Measurements from ENCODE around the gene CEP128. TPM values are rescaled to one million over a fixed set of nuclear protein-coding genes. Genes with fewer than 3 reads are reported as not detected.

CEP128 gene
- total RNA-seq, 1 donor = 5.4 TPM

DNA sequence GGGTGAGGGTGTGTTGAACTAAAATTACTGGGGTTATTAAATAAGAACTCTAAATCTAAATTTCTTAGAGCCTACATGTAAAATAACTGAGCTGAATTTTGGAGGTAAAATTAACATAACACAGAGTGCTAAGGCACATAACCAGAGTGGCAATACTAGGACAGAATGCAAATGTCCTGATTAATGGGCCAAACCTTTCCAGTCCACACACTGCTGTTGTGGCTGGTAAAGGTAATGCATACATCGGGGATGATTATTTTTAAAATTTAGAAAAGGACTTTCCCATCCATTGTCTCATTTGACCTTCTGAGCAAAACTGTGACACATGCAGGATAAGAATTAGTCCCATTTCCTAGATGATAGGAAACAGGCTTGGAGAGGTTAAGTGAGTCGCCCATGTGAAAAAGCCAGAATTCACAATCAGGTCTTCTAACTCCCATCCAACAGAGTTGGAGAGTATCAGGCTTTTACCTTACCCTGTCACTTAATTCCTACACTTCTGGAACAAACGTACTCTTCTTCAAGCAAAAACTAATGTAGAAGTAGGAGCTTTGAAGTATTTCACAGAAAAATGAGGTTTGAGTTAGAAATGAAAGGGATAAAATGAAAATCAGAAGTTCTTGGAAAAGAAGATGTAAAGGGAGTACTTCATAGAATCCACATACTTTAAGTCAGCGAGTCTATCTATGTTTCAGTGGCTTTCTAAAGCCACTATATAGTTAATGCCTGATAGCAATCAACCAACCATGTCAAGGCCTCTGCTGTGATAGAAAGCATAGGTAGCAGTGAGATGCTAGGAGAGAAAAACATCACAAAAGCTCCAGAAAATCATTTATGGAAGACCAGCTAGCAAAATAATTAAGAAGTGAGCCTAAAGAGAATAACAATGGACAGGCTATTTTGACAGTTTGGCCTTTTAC lies 395.3 kb downstream of the CEP128 start:
- no peak overlapping the region for H3K4me2 ChIP-seq (ENCODE audit: insufficient read depth, low read length)
- no peak overlapping the region for H3K27ac ChIP-seq (ENCODE audit: low read depth, low read length)
- H2AFZ ChIP-seq (ENCODE audit: low read length) = no peak overlapping the region
- H3K4me1 ChIP-seq (ENCODE audit: insufficient read depth, low read length) = no peaks in the 10 kb centered on the region
- H4K20me1 ChIP-seq (ENCODE audit: insufficient read depth, low read length) = no peaks in the 10 kb centered on the region
- no peak overlapping the region for H3K4me3 ChIP-seq (ENCODE audit: insufficient read depth, low read length)
- H3K9me3 ChIP-seq (ENCODE audit: low read depth, low read length) = no peaks in the 10 kb centered on the region
- H3K79me2 ChIP-seq (ENCODE audit: insufficient read depth, low read length) = no peaks in the 10 kb centered on the region
- no peak for DNase-seq (ENCODE audit: insufficient read length, low spot score, missing footprints)
- no peaks in the 10 kb centered on the region for H3K27me3 ChIP-seq (ENCODE audit: insufficient read depth, low read length)
- TF ChIP-seq, protein P1, sequence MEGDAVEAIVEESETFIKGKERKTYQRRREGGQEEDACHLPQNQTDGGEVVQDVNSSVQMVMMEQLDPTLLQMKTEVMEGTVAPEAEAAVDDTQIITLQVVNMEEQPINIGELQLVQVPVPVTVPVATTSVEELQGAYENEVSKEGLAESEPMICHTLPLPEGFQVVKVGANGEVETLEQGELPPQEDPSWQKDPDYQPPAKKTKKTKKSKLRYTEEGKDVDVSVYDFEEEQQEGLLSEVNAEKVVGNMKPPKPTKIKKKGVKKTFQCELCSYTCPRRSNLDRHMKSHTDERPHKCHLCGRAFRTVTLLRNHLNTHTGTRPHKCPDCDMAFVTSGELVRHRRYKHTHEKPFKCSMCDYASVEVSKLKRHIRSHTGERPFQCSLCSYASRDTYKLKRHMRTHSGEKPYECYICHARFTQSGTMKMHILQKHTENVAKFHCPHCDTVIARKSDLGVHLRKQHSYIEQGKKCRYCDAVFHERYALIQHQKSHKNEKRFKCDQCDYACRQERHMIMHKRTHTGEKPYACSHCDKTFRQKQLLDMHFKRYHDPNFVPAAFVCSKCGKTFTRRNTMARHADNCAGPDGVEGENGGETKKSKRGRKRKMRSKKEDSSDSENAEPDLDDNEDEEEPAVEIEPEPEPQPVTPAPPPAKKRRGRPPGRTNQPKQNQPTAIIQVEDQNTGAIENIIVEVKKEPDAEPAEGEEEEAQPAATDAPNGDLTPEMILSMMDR (IDR thresholded peaks at IDR 0.05; ENCODE audit: extremely low read depth, low read depth, low read length) = no peak
- H3K36me3 ChIP-seq (ENCODE audit: insufficient read depth, low read length) = no peaks in the 10 kb centered on the region

DNA sequence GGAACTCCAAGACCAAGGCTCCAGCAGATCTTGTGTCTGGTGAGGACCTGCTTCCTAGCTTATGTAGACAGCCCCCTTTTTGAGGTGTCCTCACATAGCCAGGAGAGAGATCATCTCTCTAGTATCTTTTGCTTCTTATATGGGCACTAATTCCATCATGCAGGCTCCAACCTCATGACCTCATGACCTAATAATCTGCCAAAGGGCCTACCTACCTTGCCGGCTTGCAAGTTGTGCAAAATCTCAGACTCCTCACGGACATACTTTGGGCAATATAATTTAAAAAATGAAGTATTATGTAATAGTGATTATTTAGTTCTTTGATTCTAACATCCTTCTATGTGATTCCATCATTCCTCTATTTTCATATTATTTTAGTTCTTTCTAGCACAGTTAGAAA lies 397.2 kb downstream of the CEP128 start:
- H3K79me2 ChIP-seq (ENCODE audit: insufficient read depth, low read length) = no peaks in the 10 kb centered on the region
- H3K27me3 ChIP-seq (ENCODE audit: insufficient read depth, low read length) = no peaks in the 10 kb centered on the region
- H3K4me2 ChIP-seq (ENCODE audit: insufficient read depth, low read length) = no peak overlapping the region
- H3K36me3 ChIP-seq (ENCODE audit: insufficient read depth, low read length) = no peaks in the 10 kb centered on the region
- H3K9me3 ChIP-seq (ENCODE audit: low read depth, low read length) = no peaks in the 10 kb centered on the region
- TF ChIP-seq, protein P1 (IDR thresholded peaks at IDR 0.05; ENCODE audit: extremely low read depth, low read depth, low read length) = no peak
- H2AFZ ChIP-seq (ENCODE audit: low read length) = no peak overlapping the region
- H3K4me1 ChIP-seq (ENCODE audit: insufficient read depth, low read length) = no peaks in the 10 kb centered on the region
- no peak overlapping the region for H3K27ac ChIP-seq (ENCODE audit: low read depth, low read length)
- no peaks in the 10 kb centered on the region for H4K20me1 ChIP-seq (ENCODE audit: insufficient read depth, low read length)
- no peak overlapping the region for H3K4me3 ChIP-seq (ENCODE audit: insufficient read depth, low read length)
- DNase-seq (ENCODE audit: insufficient read length, low spot score, missing footprints) = no peak

DNA sequence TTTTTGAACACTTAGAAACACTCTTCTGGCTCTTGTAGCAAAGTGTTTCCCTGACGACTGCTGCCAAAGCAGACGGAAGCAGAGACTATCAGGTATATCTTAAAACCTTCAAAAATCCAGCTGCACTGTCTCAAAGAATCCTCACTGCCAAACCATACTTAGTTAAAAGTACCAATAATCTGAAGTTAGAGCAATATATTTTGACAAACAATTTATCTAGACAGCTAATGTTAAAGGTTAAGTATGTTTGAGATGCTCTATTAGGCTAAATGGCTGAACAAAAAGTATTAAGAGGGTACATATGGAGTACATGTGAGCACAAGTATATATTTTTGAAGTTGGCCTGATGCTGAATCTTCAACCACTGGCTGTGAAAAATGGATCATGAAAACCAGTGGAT lies 398.3 kb downstream of the CEP128 start:
- no peaks in the 10 kb centered on the region for H4K20me1 ChIP-seq (ENCODE audit: insufficient read depth, low read length)
- H3K79me2 ChIP-seq (ENCODE audit: insufficient read depth, low read length) = no peaks in the 10 kb centered on the region
- no peak for DNase-seq (ENCODE audit: insufficient read length, low spot score, missing footprints)
- no peaks in the 10 kb centered on the region for H3K9me3 ChIP-seq (ENCODE audit: low read depth, low read length)
- no peak overlapping the region for H3K27ac ChIP-seq (ENCODE audit: low read depth, low read length)
- no peak overlapping the region for H3K4me2 ChIP-seq (ENCODE audit: insufficient read depth, low read length)
- no peaks in the 10 kb centered on the region for H3K4me1 ChIP-seq (ENCODE audit: insufficient read depth, low read length)
- no peaks in the 10 kb centered on the region for H3K36me3 ChIP-seq (ENCODE audit: insufficient read depth, low read length)
- TF ChIP-seq, protein P1 (IDR thresholded peaks at IDR 0.05; ENCODE audit: extremely low read depth, low read depth, low read length) = no peak
- no peak overlapping the region for H3K4me3 ChIP-seq (ENCODE audit: insufficient read depth, low read length)
- H2AFZ ChIP-seq (ENCODE audit: low read length) = no peak overlapping the region
- H3K27me3 ChIP-seq (ENCODE audit: insufficient read depth, low read length) = no peaks in the 10 kb centered on the region

DNA sequence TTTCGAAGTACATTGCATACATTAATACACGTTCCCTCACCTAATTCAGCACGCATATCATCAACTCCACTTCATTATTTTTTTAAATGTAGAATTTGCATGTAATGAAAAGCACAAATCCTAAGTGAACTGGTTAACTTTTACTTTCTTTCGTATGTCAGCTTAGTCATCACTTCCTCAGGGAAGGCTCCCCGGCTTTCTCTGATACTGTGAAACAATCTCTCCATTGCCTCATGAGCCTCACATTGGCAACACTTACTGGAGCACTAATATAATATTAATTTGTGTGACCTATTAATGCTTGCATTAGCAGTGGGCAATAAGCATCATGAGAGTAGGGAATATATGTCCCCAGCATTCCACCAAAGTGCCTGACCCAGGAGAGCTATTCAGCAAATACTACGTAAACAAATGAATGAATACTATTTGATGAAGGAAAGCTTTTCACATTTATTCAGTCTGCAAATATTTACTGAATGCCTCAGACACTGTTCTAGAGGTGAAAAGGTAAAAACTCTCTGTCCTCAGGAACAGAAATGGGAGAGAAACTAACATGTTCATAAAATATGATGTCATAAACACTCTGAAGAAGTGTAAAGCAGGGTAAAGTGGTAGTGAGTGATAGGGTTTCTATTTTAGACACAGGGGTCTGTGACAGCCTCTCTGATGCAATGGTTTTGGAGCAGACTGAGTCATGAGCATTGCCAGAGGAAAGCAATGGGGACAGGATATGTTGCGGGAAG lies 402.7 kb downstream of the CEP128 start:
- H3K4me3 ChIP-seq (ENCODE audit: insufficient read depth, low read length) = no peak overlapping the region
- no peak overlapping the region for H2AFZ ChIP-seq (ENCODE audit: low read length)
- no peaks in the 10 kb centered on the region for H3K79me2 ChIP-seq (ENCODE audit: insufficient read depth, low read length)
- DNase-seq (ENCODE audit: insufficient read length, low spot score, missing footprints) = no peak
- TF ChIP-seq, protein P1 (IDR thresholded peaks at IDR 0.05; ENCODE audit: extremely low read depth, low read depth, low read length) = no peak
- H3K27ac ChIP-seq (ENCODE audit: low read depth, low read length) = no peak overlapping the region
- H3K27me3 ChIP-seq (ENCODE audit: insufficient read depth, low read length) = no peaks in the 10 kb centered on the region
- no peaks in the 10 kb centered on the region for H3K4me1 ChIP-seq (ENCODE audit: insufficient read depth, low read length)
- no peaks in the 10 kb centered on the region for H3K9me3 ChIP-seq (ENCODE audit: low read depth, low read length)
- H3K36me3 ChIP-seq (ENCODE audit: insufficient read depth, low read length) = no peaks in the 10 kb centered on the region
- no peaks in the 10 kb centered on the region for H4K20me1 ChIP-seq (ENCODE audit: insufficient read depth, low read length)
- no peak overlapping the region for H3K4me2 ChIP-seq (ENCODE audit: insufficient read depth, low read length)
